HEK293 (cell line): ENCODE data around the gene HP.

Experiments
- CTCF ChIA-PET: fragments of 350-600 bp; formaldehyde crosslinking; extraction: SDS; loops from one replicate; lab custom pipeline; 2021; ENCODE audit warnings: antibody characterized with exemption; lab: Yijun Ruan, JAX
- POLR2A ChIA-PET: fragments of 300-600 bp; formaldehyde crosslinking; extraction: SDS; loops from one replicate; lab custom pipeline; 2020; ENCODE audit warnings: antibody characterized with exemption, inconsistent platforms; lab: Yijun Ruan, JAX
- H3K27ac ChIP-seq: fragments of 200-500 bp; sonication (Bioruptor generic); 2 replicates; pipeline ENCODE4 v1.5.1; 2014; ENCODE audit warnings: low read depth, low read length, control low read depth, inconsistent platforms; ENCODE audit errors: extremely low read depth
- H3K36me3 ChIP-seq, 2 experiments: fragments of 200-500 bp in 1 of 2; sonication (Bioruptor generic) in 1 of 2; 1 replicate in 1 of 2; 2 replicates in 1 of 2; pipeline ENCODE4 v1.5.1; 2014 to 2017; ENCODE audit warnings: inconsistent platforms in 2 of 2, low read length in 2 of 2; ENCODE audit not compliant: control insufficient read depth in 2 of 2, insufficient read depth in 1 of 2
- H3K4me1 ChIP-seq: fragments of 200-500 bp; sonication (Bioruptor generic); 2 replicates; pipeline ENCODE4 v1.5.1; 2014; ENCODE audit warnings: mild to moderate bottlenecking, low read length, inconsistent platforms; ENCODE audit not compliant: control insufficient read depth, insufficient read depth
- H3K4me3 ChIP-seq: 2 replicates; pipeline ENCODE4 v1.5.1; 2011; ENCODE audit warnings: low read depth, mild to moderate bottlenecking, control low read depth, low read length, moderate library complexity
- H3K9me3 ChIP-seq: fragments of 200-500 bp; sonication (Bioruptor generic); 2 replicates; pipeline ENCODE4 v1.5.1; 2014; ENCODE audit warnings: low read depth, low read length, inconsistent platforms; ENCODE audit not compliant: control insufficient read depth, insufficient read depth
- BCL11B ChIP-seq: fragments of 450-650 bp; formaldehyde crosslinking; IDR thresholded peaks from 2 replicates; pipeline ENCODE4 v1.5.1; 2016; ENCODE audit warnings: low read depth, missing biosample characterization, missing genetic modification characterization
- MEIS1 ChIP-seq: sonication (generic); formaldehyde crosslinking; IDR thresholded peaks from 2 replicates; pipeline ENCODE4 v1.8.1; 2022; ENCODE audit warnings: missing genetic modification reagents, mild to moderate bottlenecking, borderline replicate concordance
- MZF1 ChIP-seq: fragments of 450-650 bp; formaldehyde crosslinking; IDR thresholded peaks from 2 replicates; pipeline ENCODE4 v1.5.1; 2017; ENCODE audit warnings: missing biosample characterization, missing genetic modification characterization, borderline replicate concordance
- RBAK ChIP-seq: fragments of 450-650 bp; formaldehyde crosslinking; IDR thresholded peaks from 2 replicates; pipeline ENCODE4 v1.5.1; 2016; ENCODE audit warnings: missing biosample characterization, missing genetic modification characterization
- SCRT1 ChIP-seq: fragments of 450-650 bp; formaldehyde crosslinking; IDR thresholded peaks from 2 replicates; pipeline ENCODE4 v1.5.1; 2016; ENCODE audit warnings: missing biosample characterization, missing genetic modification characterization, borderline replicate concordance
- SCRT2 ChIP-seq: fragments of 450-650 bp; formaldehyde crosslinking; IDR thresholded peaks from 2 replicates; pipeline ENCODE4 v1.5.1; 2016; ENCODE audit warnings: missing biosample characterization, missing genetic modification characterization
- ZEB2 ChIP-seq: fragments of 450-650 bp; formaldehyde crosslinking; IDR thresholded peaks from 2 replicates; pipeline ENCODE4 v1.5.1; 2016; ENCODE audit warnings: missing biosample characterization, missing genetic modification characterization
- ZFP37 ChIP-seq: fragments of 450-650 bp; formaldehyde crosslinking; IDR thresholded peaks from 2 replicates; pipeline ENCODE4 v1.5.1; 2016; ENCODE audit warnings: missing biosample characterization, missing genetic modification characterization
- ZNF140 ChIP-seq: fragments of 450-650 bp; formaldehyde crosslinking; IDR thresholded peaks from 2 replicates; pipeline ENCODE4 v1.5.1; 2016; ENCODE audit warnings: missing biosample characterization, missing genetic modification characterization
- ZNF146 ChIP-seq: fragments of 450-650 bp; formaldehyde crosslinking; IDR thresholded peaks from 2 replicates; pipeline ENCODE4 v1.5.1; 2016; ENCODE audit warnings: missing biosample characterization, missing genetic modification characterization
- ZNF175 ChIP-seq: fragments of 450-650 bp; formaldehyde crosslinking; IDR thresholded peaks from 2 replicates; pipeline ENCODE4 v1.5.1; 2016; ENCODE audit warnings: missing biosample characterization, missing genetic modification characterization
- ZNF202 ChIP-seq: fragments of 450-650 bp; formaldehyde crosslinking; IDR thresholded peaks from 2 replicates; pipeline ENCODE4 v1.5.1; 2016; ENCODE audit warnings: missing biosample characterization, missing genetic modification characterization, borderline replicate concordance
- ZNF211 ChIP-seq: fragments of 450-650 bp; formaldehyde crosslinking; IDR thresholded peaks from 2 replicates; pipeline ENCODE4 v1.5.1; 2016; ENCODE audit warnings: low read depth, missing biosample characterization, missing genetic modification characterization
- ZNF266 ChIP-seq: fragments of 450-650 bp; formaldehyde crosslinking; IDR thresholded peaks from 2 replicates; pipeline ENCODE4 v1.5.1; 2016; ENCODE audit warnings: missing biosample characterization, missing genetic modification characterization, low read depth
- ZNF423 ChIP-seq: fragments of 450-650 bp; formaldehyde crosslinking; IDR thresholded peaks from 2 replicates; pipeline ENCODE4 v1.5.1; 2016; ENCODE audit warnings: missing biosample characterization, missing genetic modification characterization
- ZNF548 ChIP-seq: fragments of 450-650 bp; formaldehyde crosslinking; IDR thresholded peaks from 2 replicates; pipeline ENCODE4 v1.5.1; 2016; ENCODE audit warnings: missing biosample characterization, missing genetic modification characterization
- ZNF571 ChIP-seq: fragments of 450-650 bp; formaldehyde crosslinking; IDR thresholded peaks from 2 replicates; pipeline ENCODE4 v1.5.0; 2017; ENCODE audit warnings: missing biosample characterization, missing genetic modification characterization
- ZNF580 ChIP-seq: fragments of 450-650 bp; formaldehyde crosslinking; IDR thresholded peaks from 2 replicates; pipeline ENCODE4 v1.5.1; 2016; ENCODE audit warnings: missing biosample characterization, missing genetic modification characterization
- ZNF585B ChIP-seq: fragments of 450-650 bp; formaldehyde crosslinking; IDR thresholded peaks from 2 replicates; pipeline ENCODE4 v1.5.1; 2016; ENCODE audit warnings: missing biosample characterization, missing genetic modification characterization
- ZNF600 ChIP-seq: fragments of 450-650 bp; formaldehyde crosslinking; IDR thresholded peaks from 2 replicates; pipeline ENCODE4 v1.5.1; 2016; ENCODE audit warnings: missing biosample characterization, missing genetic modification characterization
- ZNF623 ChIP-seq: fragments of 450-650 bp; formaldehyde crosslinking; IDR thresholded peaks from 2 replicates; pipeline ENCODE4 v1.5.1; 2016; ENCODE audit warnings: missing biosample characterization, missing genetic modification characterization
- ZNF629 ChIP-seq: fragments of 450-650 bp; formaldehyde crosslinking; IDR thresholded peaks from 2 replicates; pipeline ENCODE4 v1.5.1; 2017; ENCODE audit warnings: missing biosample characterization, missing genetic modification characterization
- ZNF677 ChIP-seq: fragments of 450-650 bp; IDR thresholded peaks from 2 replicates; pipeline ENCODE4 v1.5.0; 2018; ENCODE audit warnings: missing biosample characterization, mild to moderate bottlenecking, missing genetic modification characterization, moderate library complexity
- ZNF843 ChIP-seq: fragments of 450-650 bp; formaldehyde crosslinking; IDR thresholded peaks from 2 replicates; pipeline ENCODE4 v1.5.1; 2016; ENCODE audit warnings: missing biosample characterization, missing genetic modification characterization
- TF ChIP-seq, protein P1 (sequence below): fragments of 450-650 bp; formaldehyde crosslinking; IDR thresholded peaks from 2 replicates; pipeline ENCODE4 v1.5.1; 2017; ENCODE audit warnings: missing biosample characterization, missing genetic modification characterization

The HP gene

GRCh38 chr16:72042157-72042660, 12.1 kb upstream of the HP start:
- no peaks in the 10 kb centered on the region for H3K36me3 ChIP-seq
- H3K9me3 ChIP-seq: no peaks in the 10 kb centered on the region
- TF ChIP-seq ZNF843 (tag by site-specific recombination) (no peak), ZNF623 (tag by site-specific recombination) (no peak), BCL11B (tag by site-specific recombination) (no peak), ZNF585B (tag by site-specific recombination) (no peak), RBAK (no peak), ZNF629 (tag by site-specific recombination) (no peak)
- no peak overlapping the region for H3K4me3 ChIP-seq
- H3K27ac ChIP-seq: no peak overlapping the region
- ChIA-PET POLR2A (no interaction called here), CTCF (no interaction called here)
- H3K4me1 ChIP-seq: no peaks in the 10 kb centered on the region

- POLR2A ChIA-PET: no interaction called here
These were observed 11.2 kb upstream of the HP start for GRCh38 chr16:72043058-72043457.

GRCh38 chr16:72043539-72043938, 10.8 kb upstream of the HP start:
- H3K27ac ChIP-seq: no peak overlapping the region
- no peaks in the 10 kb centered on the region for H3K9me3 ChIP-seq
- CTCF ChIA-PET: interaction anchor here (1.3 kb wide), 1 partner anchor 51 kb away, joined by 3 read pairs; no protein-coding TSS in a partner anchor
- TF ChIP-seq MEIS1 (CRISPR knock-in tag) (no peak), SCRT1 (no peak), MZF1 (tag by site-specific recombination) (no peak), ZNF600 (tag by site-specific recombination) (no peak), ZNF677 (tag by site-specific recombination) (no peak), ZNF266 (tag by site-specific recombination) (no peak), ZNF423 (tag by site-specific recombination) (no peak), SCRT2 (tag by site-specific recombination) (no peak), ZNF146 (tag by site-specific recombination) (no peak), ZNF140 (no peak), ZEB2 (no peak), ZNF211 (tag by site-specific recombination) (no peak), ZNF202 (tag by site-specific recombination) (no peak), ZNF571 (tag by site-specific recombination) (no peak), ZNF580 (tag by site-specific recombination) (no peak), ZFP37 (no peak), ZNF548 (tag by site-specific recombination) (no peak)
- TF ChIP-seq, protein P1, sequence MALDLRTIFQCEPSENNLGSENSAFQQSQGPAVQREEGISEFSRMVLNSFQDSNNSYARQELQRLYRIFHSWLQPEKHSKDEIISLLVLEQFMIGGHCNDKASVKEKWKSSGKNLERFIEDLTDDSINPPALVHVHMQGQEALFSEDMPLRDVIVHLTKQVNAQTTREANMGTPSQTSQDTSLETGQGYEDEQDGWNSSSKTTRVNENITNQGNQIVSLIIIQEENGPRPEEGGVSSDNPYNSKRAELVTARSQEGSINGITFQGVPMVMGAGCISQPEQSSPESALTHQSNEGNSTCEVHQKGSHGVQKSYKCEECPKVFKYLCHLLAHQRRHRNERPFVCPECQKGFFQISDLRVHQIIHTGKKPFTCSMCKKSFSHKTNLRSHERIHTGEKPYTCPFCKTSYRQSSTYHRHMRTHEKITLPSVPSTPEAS (tag by site-specific recombination): no peak
- no peaks in the 10 kb centered on the region for H3K36me3 ChIP-seq
- no peaks in the 10 kb centered on the region for H3K4me1 ChIP-seq
- POLR2A ChIA-PET: no interaction called here
- H3K4me3 ChIP-seq: no peak overlapping the region

More at GRCh38 chr16:72043058-72043457, 11.2 kb upstream of the HP start:
- no peaks in the 10 kb centered on the region for H3K4me1 ChIP-seq
- TF ChIP-seq ZNF175: no peak
- H3K36me3 ChIP-seq: no peaks in the 10 kb centered on the region
- no peak overlapping the region for H3K4me3 ChIP-seq
- H3K9me3 ChIP-seq: no peaks in the 10 kb centered on the region
- CTCF ChIA-PET: interaction anchor here (1.3 kb wide), 1 partner anchor 52 kb away, joined by 3 read pairs; no protein-coding TSS in a partner anchor
- H3K27ac ChIP-seq: no peak overlapping the region
